Hepatic stellate cell (primary cell): ENCODE measurements around the gene OR2H1.

ENCODE experiments used
- DNase-seq: peaks from one replicate; pipeline ENCODE4 v3.0.0; 2011; ENCODE audit warnings: low spot score

Gene OR2H1

GRCh38 chr6:29483735-29484134 is 26.8 kb downstream of the OR2H1 start:
- DNase-seq: no peak

- no peak for DNase-seq
These were observed 29.6 kb downstream of the OR2H1 start for GRCh38 chr6:29486577-29486976.

- DNase-seq: no peak
These were observed 30.2 kb downstream of the OR2H1 start for GRCh38 chr6:29487131-29487530.

- DNase-seq: no peak
These were observed 30.7 kb downstream of the OR2H1 start, which contains the start of gene MAS1L for GRCh38 chr6:29487660-29488059. MAS1L (minus strand) TSS chr6:29487956; CDS start chr6:29487902, 54 bp downstream.

GRCh38 chr6:29488874-29489273 is 31.9 kb downstream of the OR2H1 start:
- no peak for DNase-seq

GRCh38 chr6:29489286-29489685 is 32.3 kb downstream of the OR2H1 start:
- no peak for DNase-seq

- DNase-seq: no peak
These were observed 33.1 kb downstream of the OR2H1 start for GRCh38 chr6:29490055-29490454.

GRCh38 chr6:29490552-29490951 is 33.6 kb downstream of the OR2H1 start:
- DNase-seq: no peak

- DNase-seq: no peak
These were observed 34.6 kb downstream of the OR2H1 start for GRCh38 chr6:29491574-29491973.

- DNase-seq: no peak
These were observed 36.3 kb downstream of the OR2H1 start for GRCh38 chr6:29493261-29493660.

- no peak for DNase-seq
These were observed 37.2 kb downstream of the OR2H1 start for GRCh38 chr6:29494131-29494530.

GRCh38 chr6:29495571-29495970 is 38.6 kb downstream of the OR2H1 start:
- DNase-seq: no peak

GRCh38 chr6:29496961-29497360 is 40.0 kb downstream of the OR2H1 start:
- DNase-seq: no peak

- DNase-seq: no peak
These were observed 42.7 kb downstream of the OR2H1 start for GRCh38 chr6:29499704-29500103.

- no peak for DNase-seq
These were observed 43.6 kb downstream of the OR2H1 start for GRCh38 chr6:29500594-29500993.

- no peak for DNase-seq
These were observed 44.2 kb downstream of the OR2H1 start for GRCh38 chr6:29501106-29501505.

GRCh38 chr6:29502181-29502580 is 45.2 kb downstream of the OR2H1 start:
- DNase-seq: no peak

GRCh38 chr6:29502597-29502996 is 45.6 kb downstream of the OR2H1 start:
- DNase-seq: no peak

- DNase-seq: no peak
These were observed 48.0 kb downstream of the OR2H1 start for GRCh38 chr6:29504961-29505360.

- no peak for DNase-seq
These were observed 48.9 kb downstream of the OR2H1 start for GRCh38 chr6:29505808-29506207.

- DNase-seq: no peak
These were observed 49.6 kb downstream of the OR2H1 start for GRCh38 chr6:29506446-29507067.

- no peak for DNase-seq
These were observed 50.4 kb downstream of the OR2H1 start for GRCh38 chr6:29507319-29507718.

- DNase-seq: no peak
These were observed 52.3 kb downstream of the OR2H1 start for GRCh38 chr6:29509239-29509638.

GRCh38 chr6:29509711-29510110 is 52.8 kb downstream of the OR2H1 start:
- no peak for DNase-seq

GRCh38 chr6:29510202-29510601 is 53.2 kb downstream of the OR2H1 start:
- no peak for DNase-seq
